HUES6 (cell line): ENCODE data around the gene CSNK2A3.

ENCODE experiments used
- H3K27ac ChIP-seq: 2 replicates; pipeline ENCODE4 v1.7.0; 2013; ENCODE audit warnings: low read depth, mild to moderate bottlenecking, low read length, inconsistent platforms
- H3K27me3 ChIP-seq: 2 replicates; pipeline ENCODE4 v1.6.1; 2013; ENCODE audit warnings: low read length; ENCODE audit not compliant: control insufficient read depth, insufficient read depth
- H3K36me3 ChIP-seq: 2 replicates; pipeline ENCODE4 v1.6.1; 2013; ENCODE audit warnings: low read length; ENCODE audit not compliant: control insufficient read depth, insufficient read depth
- H3K4me1 ChIP-seq: 2 replicates; pipeline ENCODE4 v1.6.1; 2013; ENCODE audit warnings: low read length; ENCODE audit not compliant: control insufficient read depth, insufficient read depth
- H3K4me3 ChIP-seq: 2 replicates; pipeline ENCODE4 v1.5.1; 2013; ENCODE audit warnings: low read depth, low read length
- H3K9ac ChIP-seq: one replicate; pipeline ENCODE4 v1.6.1; 2013; ENCODE audit warnings: mild to moderate bottlenecking, low read length
- H3K9me3 ChIP-seq: 2 replicates; pipeline ENCODE4 v1.6.1; 2013; ENCODE audit warnings: low read depth, low read length; ENCODE audit not compliant: control insufficient read depth, insufficient read depth

Gene CSNK2A3

GRCh38 chr11:11390068-11390771, 37.2 kb upstream of the CSNK2A3 start:
- no peaks in the 10 kb centered on the region for H3K27me3 ChIP-seq
- no peak overlapping the region for H3K4me3 ChIP-seq

DNA sequence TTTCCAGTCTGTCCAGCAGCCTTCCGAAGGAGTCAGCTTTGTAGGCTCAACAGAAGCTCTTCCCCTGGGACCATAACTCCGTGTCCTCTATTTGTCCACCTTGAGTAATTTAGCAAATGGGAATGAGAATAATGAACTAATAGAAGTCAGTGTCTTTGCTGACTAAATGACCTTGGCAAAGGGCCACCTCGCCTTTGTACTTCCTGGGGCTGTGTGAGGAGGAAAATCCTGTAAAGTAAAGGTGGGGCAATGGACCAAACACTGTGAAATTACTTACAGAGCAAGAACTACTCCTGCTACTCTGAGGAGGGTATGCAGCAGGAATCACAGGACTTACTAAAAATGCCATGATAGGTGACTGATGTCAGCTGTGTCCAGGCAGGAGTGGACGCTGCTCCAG, 36.2 kb upstream of the CSNK2A3 start:
- peaks cover 13% of the 10 kb centered on the region for H3K4me1 ChIP-seq
- no peaks in the 10 kb centered on the region for H3K36me3 ChIP-seq
- no peaks in the 10 kb centered on the region for H3K27me3 ChIP-seq
- H3K9me3 ChIP-seq, result no peaks in the 10 kb centered on the region
- no peak overlapping the region for H3K9ac ChIP-seq
- H3K27ac ChIP-seq, result no peak overlapping the region
- no peak overlapping the region for H3K4me3 ChIP-seq

More at GRCh38 chr11:11390068-11390771, 37.2 kb upstream of the CSNK2A3 start:
- H3K36me3 ChIP-seq, result no peaks in the 10 kb centered on the region
- H3K4me1 ChIP-seq, result peaks cover 13% of the 10 kb centered on the region
- H3K9ac ChIP-seq, result no peak overlapping the region
- H3K27ac ChIP-seq, result no peak overlapping the region
- no peaks in the 10 kb centered on the region for H3K9me3 ChIP-seq

DNA sequence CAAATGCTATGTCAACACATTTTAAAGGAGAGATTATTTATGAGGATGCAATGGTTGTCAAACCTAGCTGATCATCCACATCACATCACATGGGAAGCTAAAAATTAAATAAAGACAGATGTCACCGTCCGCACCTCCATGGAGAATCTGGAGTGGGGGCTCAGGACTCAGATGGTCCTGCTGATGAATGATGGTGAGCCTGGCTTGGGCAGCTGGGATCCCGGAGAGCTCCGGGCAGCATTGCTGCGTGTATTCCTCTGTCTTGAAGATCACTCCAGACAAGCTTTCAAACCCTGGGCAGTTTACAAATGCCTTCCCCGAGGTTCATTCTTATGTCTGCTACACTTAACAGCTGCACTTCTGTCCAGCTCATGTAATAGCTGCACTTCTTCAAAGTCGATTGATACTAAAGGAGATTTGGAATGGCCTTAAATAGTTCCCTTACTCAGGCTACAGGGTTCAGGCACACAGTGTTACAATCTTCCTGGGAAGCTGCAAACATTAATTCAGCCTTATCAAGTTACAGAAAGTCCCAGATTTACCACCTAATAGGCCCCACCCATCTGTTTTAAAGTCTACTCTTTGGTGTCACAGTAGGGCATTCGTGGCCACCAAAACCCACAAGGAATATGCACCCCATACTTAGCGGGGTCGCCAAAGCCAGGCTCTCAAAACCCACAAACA, 34.7 kb upstream of the CSNK2A3 start:
- no peak overlapping the region for H3K4me3 ChIP-seq

DNA sequence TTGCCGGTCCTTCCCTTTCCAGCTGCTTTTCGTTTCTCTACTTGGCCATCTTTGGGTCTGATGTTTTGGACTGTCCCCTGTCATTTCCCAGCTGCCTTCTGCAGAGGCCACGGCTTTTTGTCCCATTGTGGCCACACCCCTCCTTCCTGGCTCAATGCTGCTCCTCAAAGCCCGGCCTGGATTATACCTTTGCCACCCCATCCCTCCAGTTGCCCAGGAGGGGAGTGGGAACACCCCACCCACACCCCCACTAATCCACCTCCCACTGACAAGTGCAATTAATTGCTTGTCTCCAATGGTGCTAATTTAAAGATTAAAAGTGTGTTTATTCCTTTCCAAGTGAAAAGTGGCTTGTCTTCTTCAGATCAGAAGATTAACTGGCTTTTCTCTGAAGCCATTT, 34.2 kb upstream of the CSNK2A3 start:
- H3K4me3 ChIP-seq, result no peak overlapping the region
- H3K27me3 ChIP-seq, result no peaks in the 10 kb centered on the region
- no peaks in the 10 kb centered on the region for H3K9me3 ChIP-seq
- H3K36me3 ChIP-seq, result no peaks in the 10 kb centered on the region
- no peak overlapping the region for H3K9ac ChIP-seq
- H3K27ac ChIP-seq, result no peak overlapping the region
- H3K4me1 ChIP-seq, result peaks cover 13% of the 10 kb centered on the region

More for the DNA sequence above, 34.7 kb upstream of the CSNK2A3 start:
- Histone ChIP-seq H3K4me1 (peaks cover 13% of the 10 kb centered on the region), H3K9me3 (no peaks in the 10 kb centered on the region), H3K27ac (no peak overlapping the region), H3K9ac (no peak overlapping the region), H3K27me3 (no peaks in the 10 kb centered on the region), H3K36me3 (no peaks in the 10 kb centered on the region)

DNA sequence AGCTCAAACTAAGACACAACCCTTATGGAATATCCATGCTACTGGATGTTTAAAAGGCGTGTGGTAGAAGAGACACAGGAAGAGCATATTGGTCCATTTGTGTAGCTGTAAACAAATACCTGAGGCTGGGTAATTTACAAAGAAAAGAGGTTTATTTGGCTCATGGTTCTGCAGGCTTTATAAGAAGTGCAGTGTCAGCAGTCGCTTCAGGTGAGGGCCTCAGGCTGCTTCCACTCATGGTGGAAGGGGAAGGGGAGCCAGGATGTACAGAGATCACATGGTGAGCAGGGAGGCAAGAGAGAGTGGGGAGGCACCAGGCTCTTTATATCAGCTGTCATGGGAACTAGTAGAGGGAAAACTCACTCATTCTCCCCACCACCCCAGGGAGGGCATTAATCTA, 31.8 kb upstream of the CSNK2A3 start:
- Histone ChIP-seq H3K36me3 (no peaks in the 10 kb centered on the region), H3K4me1 (peaks cover 13% of the 10 kb centered on the region), H3K27me3 (no peaks in the 10 kb centered on the region), H3K4me3 (no peak overlapping the region), H3K27ac (no peak overlapping the region), H3K9me3 (no peaks in the 10 kb centered on the region), H3K9ac (no peak overlapping the region)

- H3K9ac ChIP-seq, result no peak overlapping the region
- H3K4me3 ChIP-seq, result no peak overlapping the region
- no peak overlapping the region for H3K27ac ChIP-seq
- no peaks in the 10 kb centered on the region for H3K27me3 ChIP-seq
- H3K9me3 ChIP-seq, result no peaks in the 10 kb centered on the region
- peaks cover 13% of the 10 kb centered on the region for H3K4me1 ChIP-seq
- no peaks in the 10 kb centered on the region for H3K36me3 ChIP-seq
These were observed 30.9 kb upstream of the CSNK2A3 start for GRCh38 chr11:11383995-11384394.

DNA sequence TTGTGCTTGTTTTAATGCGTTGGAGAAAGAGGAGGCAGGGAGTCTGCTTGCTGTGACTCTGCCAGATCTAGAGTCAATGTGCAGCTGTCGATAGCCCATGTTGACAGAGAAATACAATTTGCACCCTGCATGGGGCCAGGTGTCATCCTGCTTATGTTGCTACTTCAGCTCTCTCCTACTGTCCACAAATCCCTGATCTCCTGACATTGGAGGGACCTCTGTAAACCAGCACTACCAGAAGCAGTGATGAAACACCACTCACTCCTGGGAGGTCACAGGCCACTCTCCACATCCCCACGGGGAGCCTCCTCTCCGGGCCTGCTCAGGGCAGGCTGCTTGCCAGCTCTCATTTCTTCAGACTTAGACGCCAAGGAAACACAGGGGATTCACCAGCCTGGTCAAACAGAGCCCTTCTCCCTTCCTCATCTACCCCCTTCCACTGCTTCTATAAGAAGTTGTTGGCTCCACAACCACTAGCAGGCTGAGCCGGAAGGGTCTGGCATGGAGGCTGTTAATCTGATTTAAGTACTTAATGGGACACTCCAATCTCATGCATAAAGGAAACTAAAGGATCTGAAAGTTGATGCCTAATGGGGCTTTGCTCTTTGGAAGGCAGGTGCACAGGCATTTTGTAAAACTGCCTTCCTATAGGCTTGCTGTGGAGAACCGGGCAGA, 29.9 kb upstream of the CSNK2A3 start:
- Histone ChIP-seq H3K9me3 (no peaks in the 10 kb centered on the region), H3K27ac (no peak overlapping the region), H3K27me3 (no peaks in the 10 kb centered on the region), H3K9ac (no peak overlapping the region), H3K4me3 (no peak overlapping the region), H3K4me1 (peaks cover 13% of the 10 kb centered on the region), H3K36me3 (no peaks in the 10 kb centered on the region)

GRCh38 chr11:11381471-11382105, 28.5 kb upstream of the CSNK2A3 start:
- no peaks in the 10 kb centered on the region for H3K27me3 ChIP-seq
- no peak overlapping the region for H3K4me3 ChIP-seq
- H3K4me1 ChIP-seq, result peaks cover under 1% of the 10 kb centered on the region; the same call in 1 of the 2 replicates

DNA sequence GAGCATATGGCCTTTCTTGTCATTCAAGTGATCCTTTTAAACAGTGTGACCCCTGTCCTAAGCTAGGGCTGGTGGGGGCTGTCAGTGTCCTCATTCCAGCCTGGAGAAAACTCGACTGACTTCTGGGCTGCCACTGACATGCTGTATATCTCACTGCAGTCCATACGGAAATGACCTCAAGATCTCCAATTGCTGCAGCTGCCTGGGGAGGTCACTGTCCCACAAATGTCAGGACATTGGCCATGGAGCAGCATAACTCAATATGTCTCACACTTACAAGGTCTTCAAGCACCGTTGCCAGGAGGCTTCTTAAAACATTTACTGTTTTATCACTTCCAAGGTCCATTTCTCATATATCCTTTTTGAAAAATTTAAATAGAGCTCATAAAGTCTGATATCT, 27.8 kb upstream of the CSNK2A3 start:
- H3K36me3 ChIP-seq, result no peaks in the 10 kb centered on the region
- H3K9me3 ChIP-seq, result no peaks in the 10 kb centered on the region
- H3K27ac ChIP-seq, result no peak overlapping the region
- no peak overlapping the region for H3K4me3 ChIP-seq
- H3K9ac ChIP-seq, result no peak overlapping the region
- no peaks in the 10 kb centered on the region for H3K27me3 ChIP-seq
- H3K4me1 ChIP-seq, result no peaks in the 10 kb centered on the region

More at GRCh38 chr11:11381471-11382105, 28.5 kb upstream of the CSNK2A3 start:
- Histone ChIP-seq H3K36me3 (no peaks in the 10 kb centered on the region), H3K9ac (no peak overlapping the region), H3K9me3 (no peaks in the 10 kb centered on the region), H3K27ac (no peak overlapping the region)

GRCh38 chr11:11380340-11380739, 27.3 kb upstream of the CSNK2A3 start:
- Histone ChIP-seq H3K9ac (no peak overlapping the region), H3K27me3 (no peaks in the 10 kb centered on the region), H3K4me1 (no peaks in the 10 kb centered on the region), H3K9me3 (no peaks in the 10 kb centered on the region), H3K27ac (no peak overlapping the region), H3K36me3 (no peaks in the 10 kb centered on the region), H3K4me3 (no peak overlapping the region)

GRCh38 chr11:11379661-11380060, 26.6 kb upstream of the CSNK2A3 start:
- no peaks in the 10 kb centered on the region for H3K36me3 ChIP-seq
- no peaks in the 10 kb centered on the region for H3K27me3 ChIP-seq
- H3K27ac ChIP-seq, result no peak overlapping the region

More at GRCh38 chr11:11379661-11380060, 26.6 kb upstream of the CSNK2A3 start:
- Histone ChIP-seq H3K9ac (no peak overlapping the region), H3K4me1 (no peaks in the 10 kb centered on the region), H3K4me3 (no peak overlapping the region), H3K9me3 (no peaks in the 10 kb centered on the region)
